ENCODE results near the gene FFAR3. TPM values are rescaled to one million over a fixed set of nuclear protein-coding genes. Genes with fewer than 3 reads are reported as not detected.

FFAR3 gene
- total and polyA plus RNA-seq, 2 of the 8 experiments (the other 6 are each of a cell fraction or from before 2014, with no cell fraction given), result not detected

DNA sequence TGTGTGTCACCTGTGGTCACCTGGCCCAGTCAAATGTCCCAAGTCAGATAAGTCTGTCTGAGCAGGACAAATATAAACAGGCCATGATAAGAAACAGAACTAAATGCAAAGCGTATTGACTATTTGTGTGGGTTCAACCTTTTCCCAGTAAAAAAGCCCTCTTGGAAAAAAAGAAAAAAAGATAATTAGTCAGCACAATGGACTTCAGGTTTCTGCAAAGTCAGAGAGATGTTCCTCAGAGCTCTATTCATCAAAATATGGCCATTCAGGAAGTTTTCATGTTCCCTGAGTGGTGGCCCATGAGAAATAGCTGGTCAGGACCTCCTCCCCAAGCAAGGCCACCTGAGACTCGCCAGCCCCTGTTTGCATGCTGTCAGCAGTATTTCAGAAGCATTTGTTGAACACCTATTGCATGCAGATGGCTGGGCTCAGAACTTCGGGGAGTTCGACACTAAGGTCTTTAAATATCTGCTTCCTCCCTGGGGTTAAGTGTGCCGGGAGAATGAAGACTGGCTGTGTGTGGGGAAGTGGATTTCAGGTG is 2.7 kb downstream of the FFAR3 start:
- Histone ChIP-seq H2BK15ac (ENCODE audit: low read length) (no peak overlapping the region), H2AFZ (ENCODE audit: low read length) (no peak overlapping the region), H2BK12ac (ENCODE audit: low read depth, low read length) (no peak overlapping the region), H4K5ac (ENCODE audit: insufficient read length, low read depth, low read length) (no peak overlapping the region), H3K23me2 (ENCODE audit: low read depth, low read length) (no peaks in the 10 kb centered on the region), H3K56ac (replicated peaks; ENCODE audit: insufficient read length, low read depth, low read length) (no peak overlapping the region), H3K23ac (ENCODE audit: insufficient read length) (no peak overlapping the region), H2BK20ac (ENCODE audit: low read length) (no peak overlapping the region), H3K79me1 (ENCODE audit: low read depth, low read length) (no peaks in the 10 kb centered on the region), H2BK5ac (ENCODE audit: low read depth, low read length) (no peak overlapping the region), H4K8ac (ENCODE audit: extremely low read depth, insufficient read depth, low read length) (no peak overlapping the region), H4K91ac (replicated peaks; ENCODE audit: insufficient read length, low read length) (no peak overlapping the region), H3K9ac (replicated peaks in 1 of 4; ENCODE audit: extremely low read depth in 1 of 4, low read depth in 3 of 4, low read length in 3 of 4) (no peak overlapping the region), H3K18ac (ENCODE audit: extremely low read depth, low read length) (no peak overlapping the region), H2AK5ac (ENCODE audit: low read depth, low read length) (no peak overlapping the region), H2BK120ac (replicated peaks; ENCODE audit: low read depth, low read length) (no peak overlapping the region), H3K27me3 (replicated peaks in 1 of 4; ENCODE audit: control insufficient read depth in 3 of 4, extremely low read depth in 1 of 4, insufficient read depth in 3 of 4, low read length in 3 of 4) (no peaks in the 10 kb centered on the region), H3K4me3 (ENCODE audit: extremely low read depth in 1 of 4, insufficient read depth in 2 of 4, low read depth in 3 of 4, low read length in 4 of 4) (no peak overlapping the region), H3K4me1 (replicated peaks in 1 of 4; ENCODE audit: control insufficient read depth in 3 of 4, insufficient read depth in 4 of 4, low read length in 3 of 4) (no peaks in the 10 kb centered on the region), H3K27ac (ENCODE audit: low read depth, low read length) (no peak overlapping the region), H3K14ac (ENCODE audit: insufficient read length) (no peak overlapping the region), H3K79me2 (ENCODE audit: control insufficient read depth in 1 of 2, insufficient read depth in 2 of 2, low read length in 2 of 2) (no peaks in the 10 kb centered on the region), H3K4me2 (ENCODE audit: insufficient read depth in 1 of 2, low read depth in 2 of 2, low read length in 2 of 2) (no peak overlapping the region), H4K20me1 (replicated peaks in 1 of 2; ENCODE audit: control insufficient read depth in 1 of 2, insufficient read depth in 2 of 2, low read length in 2 of 2) (no peaks in the 10 kb centered on the region), H3K4ac (replicated peaks; ENCODE audit: insufficient read length, low read depth, low read length) (no peak overlapping the region), H3K9me3 (ENCODE audit: insufficient read depth in 2 of 2, low read depth in 1 of 2, low read length in 1 of 2) (no peaks in the 10 kb centered on the region), H3K36me3 (ENCODE audit: control insufficient read depth in 2 of 4, insufficient read depth in 4 of 4, low read length in 3 of 4) (no peaks in the 10 kb centered on the region)
- DNase-seq (ENCODE audit: low read depth in 1 of 2, low spot score in 2 of 2), result no peak
- CTCF ChIA-PET (ENCODE audit: partially characterized antibody), result interaction anchor here (1.0 to 1.2 kb wide), 3 partner anchors 10 to 134 kb away, joined by 3 to 4 read pairs (median 3); no protein-coding TSS in a partner anchor
- WGBS, 2 experiments (ENCODE audit: extremely low coverage in 1 of 2, insufficient coverage in 1 of 2, insufficient read length in 1 of 2, insufficient replicate concordance in 2 of 2, low coverage in 1 of 2, low lambda C conversion rate in 2 of 2, missing lambda C conversion rate in 1 of 2), result 50% methylated on average over 2 of the region's 5 CpGs; no CpG with 5 or more reads in 1 of the 2 experiments
- no peak for FAIRE-seq
- POLR2A ChIA-PET (ENCODE audit: partially characterized antibody), result interaction anchor here (0.6 kb wide), 1 partner anchor 33 kb away, joined by 3 read pairs; no protein-coding TSS in a partner anchor
- TF ChIP-seq TCF12 (IDR thresholded peaks at IDR 0.05; ENCODE audit: low read depth, low read length), result no peak

Measured in H1 (cell line).